ENCODE results near the gene DPCD. TPM values are rescaled to one million over a fixed set of nuclear protein-coding genes. Genes with fewer than 3 reads are reported as not detected.

Gene DPCD
- total and polyA plus RNA-seq, 10 of the 15 experiments (the other 5 are each of a cell fraction or from before 2014, with no cell fraction given): 9.7 to 50.9 (median 26.3) TPM

DNA sequence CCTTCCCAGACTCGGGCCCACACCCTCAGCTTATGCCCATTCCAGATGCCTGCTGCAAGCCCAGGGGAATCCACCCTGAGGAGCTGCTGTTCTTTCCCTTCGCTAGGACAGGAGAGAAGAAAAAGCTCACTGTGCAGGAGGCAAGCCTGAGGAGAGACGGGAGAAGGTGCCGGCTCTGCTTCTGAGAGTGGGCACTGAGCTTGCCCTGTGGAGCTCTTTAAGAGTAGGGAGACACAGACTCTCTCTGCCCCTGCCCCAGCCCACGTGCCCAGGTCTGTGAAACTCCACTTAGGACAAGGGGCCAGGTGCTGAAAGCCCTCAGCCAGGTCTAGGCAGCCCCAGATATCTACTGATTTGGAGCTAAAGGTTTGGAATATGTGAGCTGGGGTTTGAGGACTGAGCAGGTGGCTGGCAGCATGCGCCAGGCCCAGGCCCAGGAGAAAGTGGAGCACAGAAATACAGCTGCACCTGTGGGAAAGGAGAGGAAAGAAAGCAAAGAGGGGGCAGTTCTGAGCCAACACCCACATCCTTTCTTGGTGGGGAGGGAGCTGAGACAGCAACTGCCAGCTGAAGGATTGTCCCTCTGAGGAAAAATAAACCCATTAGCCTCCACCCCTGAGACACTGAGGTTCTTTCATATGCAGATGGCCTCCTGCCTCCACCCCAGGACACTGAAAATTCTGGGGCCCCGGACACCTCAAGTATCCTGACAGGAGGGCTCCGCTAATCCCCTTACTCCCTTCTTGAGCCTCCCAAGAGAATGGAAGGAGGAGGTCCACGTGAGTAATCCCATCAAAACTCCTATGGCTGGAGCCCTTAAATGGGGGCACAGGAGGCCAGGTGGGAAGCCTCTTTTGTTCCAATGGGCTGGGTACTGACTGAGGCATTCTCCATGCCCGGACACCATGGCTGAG, 7.4 kb upstream of the DPCD start (continued):
- TF ChIP-seq, protein P1, sequence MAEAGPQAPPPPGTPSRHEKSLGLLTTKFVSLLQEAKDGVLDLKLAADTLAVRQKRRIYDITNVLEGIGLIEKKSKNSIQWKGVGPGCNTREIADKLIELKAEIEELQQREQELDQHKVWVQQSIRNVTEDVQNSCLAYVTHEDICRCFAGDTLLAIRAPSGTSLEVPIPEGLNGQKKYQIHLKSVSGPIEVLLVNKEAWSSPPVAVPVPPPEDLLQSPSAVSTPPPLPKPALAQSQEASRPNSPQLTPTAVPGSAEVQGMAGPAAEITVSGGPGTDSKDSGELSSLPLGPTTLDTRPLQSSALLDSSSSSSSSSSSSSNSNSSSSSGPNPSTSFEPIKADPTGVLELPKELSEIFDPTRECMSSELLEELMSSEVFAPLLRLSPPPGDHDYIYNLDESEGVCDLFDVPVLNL (IDR thresholded peaks at IDR 0.05; ENCODE audit: low read depth, low read length): no peak
- no peak for TF ChIP-seq YY1 (IDR thresholded peaks at IDR 0.05; ENCODE audit: low read depth, low read length)
- TF ChIP-seq, protein P2, sequence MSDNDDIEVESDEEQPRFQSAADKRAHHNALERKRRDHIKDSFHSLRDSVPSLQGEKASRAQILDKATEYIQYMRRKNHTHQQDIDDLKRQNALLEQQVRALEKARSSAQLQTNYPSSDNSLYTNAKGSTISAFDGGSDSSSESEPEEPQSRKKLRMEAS (IDR thresholded peaks at IDR 0.05; ENCODE audit: low read depth, low read length): no peak
- no peak for TF ChIP-seq CEBPZ (IDR thresholded peaks at IDR 0.05; ENCODE audit: low read depth, low read length)
- no peak for TF ChIP-seq TCF3 (IDR thresholded peaks at IDR 0.05; ENCODE audit: borderline replicate concordance, insufficient read depth, low read depth, low read length)
- no peak for TF ChIP-seq SP1 (IDR thresholded peaks at IDR 0.05; ENCODE audit: low read depth, low read length)

Measured in GM12878 (cell line).